NCI-H2107 treated with DMSO at 0.1 percent for 48 hours (cell line): Measurements from ENCODE around the gene ETV7.

Experiments
- DNase-seq: peaks from one replicate; lab custom pipeline; 2025; ENCODE audit not compliant: unreplicated experiment; lab: John Stamatoyannopoulos, UW

Gene ETV7

DNA sequence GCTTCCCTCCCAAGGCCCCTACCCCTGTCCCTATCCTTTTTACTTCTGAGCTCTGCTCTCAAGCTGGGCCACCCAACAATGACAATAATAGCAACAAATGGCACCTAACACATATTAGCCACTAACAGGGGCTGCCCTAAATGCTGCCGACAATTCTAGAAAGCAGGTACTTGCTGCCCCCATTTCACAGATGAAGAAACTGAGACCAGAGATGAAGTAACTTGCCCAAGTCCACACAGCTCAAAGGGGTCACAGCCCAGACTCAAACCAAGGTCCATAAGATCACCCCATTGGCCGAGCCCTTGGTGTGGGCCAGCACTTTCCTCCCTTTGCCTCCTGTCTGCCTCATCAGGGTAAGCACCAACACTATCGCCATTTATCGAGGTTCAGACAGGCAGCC lies 62.8 kb downstream of the ETV7 start:
- no peak for DNase-seq

DNA sequence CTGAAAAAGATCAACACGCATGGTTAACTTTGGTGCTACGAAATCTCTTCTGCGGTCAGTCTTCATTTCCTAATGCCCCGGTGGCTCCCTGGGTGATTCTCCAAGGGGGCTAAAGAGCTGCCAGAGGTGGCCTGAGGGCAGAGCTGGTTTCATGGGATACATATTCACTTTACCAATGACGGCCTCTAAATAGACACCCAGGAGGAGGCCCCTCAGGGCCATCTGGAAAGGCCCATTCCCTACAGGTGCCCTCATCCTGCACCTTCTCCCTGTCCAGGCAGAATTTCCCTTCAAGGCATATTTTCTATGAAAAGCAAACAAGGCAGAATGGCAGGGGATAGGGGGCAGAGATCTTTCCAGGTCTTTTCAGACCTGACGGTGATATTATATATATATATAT lies 63.3 kb downstream of the ETV7 start:
- no peak for DNase-seq

DNA sequence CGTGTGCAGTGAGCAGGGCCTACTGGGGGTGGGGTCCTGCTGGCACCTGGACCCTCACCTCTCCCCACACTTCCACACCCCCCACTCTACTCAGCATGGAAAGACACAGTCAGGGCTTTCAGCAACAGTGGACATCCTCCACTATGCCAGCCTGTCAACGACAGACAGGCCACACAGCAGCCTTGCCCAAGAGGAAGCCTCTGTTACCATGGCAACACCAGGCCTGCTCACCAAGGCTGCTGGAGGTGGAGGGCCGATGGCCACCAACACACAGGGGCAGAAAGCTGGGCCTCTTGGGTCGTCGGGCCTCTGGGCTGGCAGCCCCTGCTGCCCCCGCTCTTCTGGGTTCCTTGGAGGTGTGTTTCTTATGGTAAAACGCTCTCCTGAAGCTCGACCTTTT lies 64.4 kb downstream of the ETV7 start:
- DNase-seq: no peak

DNA sequence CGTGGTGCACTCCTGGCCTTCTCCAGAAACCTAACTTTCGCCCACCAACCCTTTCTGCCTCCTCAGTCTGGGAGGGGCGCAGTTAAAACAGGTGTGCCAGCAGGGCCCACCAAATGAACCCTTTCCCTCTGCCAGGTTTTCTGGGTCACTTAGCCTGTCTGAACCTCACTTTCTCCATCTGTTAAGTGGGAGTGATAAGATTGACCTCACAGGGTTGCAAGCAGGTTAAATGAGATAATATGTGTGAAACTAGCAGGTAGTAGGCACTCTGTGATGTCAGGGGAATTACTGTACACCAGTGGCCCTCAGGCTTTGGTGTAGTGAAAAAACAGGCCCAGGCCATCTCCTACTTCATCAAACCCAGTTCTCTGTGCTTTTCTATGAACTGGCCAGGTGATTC lies 64.9 kb downstream of the ETV7 start:
- no peak for DNase-seq

DNA sequence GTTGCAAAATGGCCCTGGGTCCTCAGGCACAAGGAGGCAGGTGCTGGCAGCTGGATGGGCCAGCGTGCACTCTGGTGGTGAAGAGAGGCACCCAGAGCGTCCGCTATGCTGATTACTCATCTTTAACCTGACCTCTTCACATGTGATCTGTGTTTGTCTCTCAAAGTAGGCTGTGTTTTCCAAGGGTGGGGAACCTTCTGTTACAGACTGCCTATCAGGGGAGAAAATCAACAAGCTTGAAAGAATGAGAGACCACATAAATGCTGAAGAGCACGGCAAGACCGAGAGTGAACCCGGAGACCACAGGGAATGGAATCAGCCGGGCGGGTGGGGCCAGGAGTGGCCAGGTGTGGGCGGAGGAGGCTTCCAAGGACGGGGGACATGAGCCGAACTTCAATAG lies 67.0 kb downstream of the ETV7 start:
- DNase-seq: no peak

DNA sequence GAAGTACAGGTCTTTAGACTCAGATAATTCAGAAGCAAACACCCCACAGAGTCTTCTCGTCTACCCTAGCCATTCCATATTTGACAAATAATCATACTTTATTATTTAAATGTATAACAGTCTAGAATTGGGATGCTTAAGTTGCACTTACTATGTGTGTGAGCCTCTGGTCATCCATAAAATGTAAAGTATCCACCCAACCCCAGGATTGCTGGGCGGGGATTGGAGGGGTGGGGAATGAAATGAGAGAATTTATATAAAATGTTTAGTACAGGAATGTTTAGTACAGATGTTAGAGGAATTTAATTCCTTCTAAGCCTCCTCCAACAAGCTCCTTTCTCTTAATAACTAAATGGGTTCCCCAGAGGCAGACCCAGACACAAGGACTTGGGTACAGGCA lies 67.6 kb downstream of the ETV7 start:
- no peak for DNase-seq

DNA sequence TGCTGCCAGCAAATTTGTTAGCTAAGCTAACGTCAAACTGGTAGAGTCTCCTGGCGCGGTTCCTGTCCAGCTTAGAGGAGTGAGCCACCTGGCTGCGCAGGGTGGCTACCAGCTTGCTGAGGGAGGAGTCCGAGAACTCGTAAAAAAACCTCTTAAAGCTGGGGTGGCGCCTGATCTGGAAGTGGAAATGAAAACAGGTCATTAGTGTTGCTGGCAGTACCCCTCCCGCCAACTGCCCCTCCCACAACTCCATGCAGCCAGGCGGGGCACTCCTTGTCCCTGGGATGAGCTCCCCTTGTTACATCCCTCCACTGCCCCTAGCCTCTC lies 68.1 kb downstream of the ETV7 start:
- peak; percentile 13 for DNase-seq

DNA sequence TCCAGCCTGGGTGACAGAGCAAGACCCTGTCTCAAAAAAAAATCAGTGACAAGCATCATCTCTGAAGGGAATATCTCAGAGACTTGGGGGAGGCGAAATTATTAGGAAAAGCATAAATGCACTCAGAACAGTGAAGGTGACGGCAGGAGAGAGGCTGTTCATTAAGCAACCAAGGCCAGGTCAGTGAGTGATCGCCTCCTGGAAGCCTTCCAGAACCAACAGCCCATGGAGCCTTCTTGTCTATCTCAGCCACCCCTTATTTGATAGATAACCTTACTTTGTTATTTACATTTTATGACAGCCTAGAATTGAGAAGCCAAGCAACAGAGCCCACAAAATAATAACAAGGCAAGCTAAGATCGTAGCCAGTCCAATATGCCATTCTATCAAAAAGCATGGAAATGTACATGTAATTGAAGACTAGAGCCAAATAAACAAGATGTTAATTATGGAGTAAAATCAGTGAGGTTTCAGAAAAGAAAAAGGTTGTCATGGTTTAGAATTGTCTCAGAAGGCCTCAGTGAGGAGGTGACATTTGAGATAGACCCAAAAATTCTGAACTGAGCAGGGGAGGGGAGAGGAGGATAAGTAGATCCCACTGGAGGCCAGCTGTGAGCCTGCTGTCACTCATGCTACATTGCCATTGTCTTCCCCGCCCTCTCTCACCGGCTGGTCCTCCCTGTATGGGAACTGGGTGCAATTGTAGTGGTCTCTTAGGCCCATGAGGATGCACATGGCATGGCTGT lies 68.6 kb downstream of the ETV7 start:
- no peak for DNase-seq

DNA sequence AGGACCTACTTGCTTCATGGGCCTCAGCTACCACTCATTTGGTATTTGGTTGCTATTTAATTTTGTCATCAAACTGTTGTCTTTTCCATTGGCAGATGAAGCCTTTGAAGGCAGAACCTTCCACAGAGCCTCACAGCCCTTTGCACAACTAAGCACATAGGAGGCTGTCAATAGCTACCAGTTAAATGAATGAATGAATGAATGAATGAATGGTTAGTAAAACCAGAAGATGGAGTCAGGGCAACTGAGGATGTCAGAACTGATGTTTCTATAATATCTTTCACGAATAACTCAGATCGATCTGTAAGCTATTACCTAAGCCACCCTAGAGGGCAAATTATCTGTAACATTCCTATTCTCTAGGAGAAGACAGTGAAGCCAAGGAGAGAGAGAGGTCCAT lies 69.8 kb downstream of the ETV7 start:
- no peak for DNase-seq
